Measurements from ENCODE around the gene ZNF892. TPM values are rescaled to one million over a fixed set of nuclear protein-coding genes. Genes with fewer than 3 reads are reported as not detected.

The ZNF892 gene
- total and polyA plus RNA-seq, 2 donors (not counting 1 experiment from before 2014, with no cell fraction given), result 0.67 to 5.5 TPM

- Histone ChIP-seq H3K9ac (ENCODE audit: low read length) (peak within 1 kb of the TSS; percentile 87), H3K36me3 (replicated peaks in 1 of 2; ENCODE audit: control extremely low read depth in 1 of 2, control insufficient read depth in 1 of 2, extremely low read depth in 1 of 2, insufficient read depth in 2 of 2, low read length in 1 of 2) (no peaks in the 10 kb centered on the region), H3K27ac (ENCODE audit: low read length in 2 of 2) (peak within 1 kb of the TSS; percentile 41 to 66), H3K4me2 (replicated peaks; ENCODE audit: low read depth, low read length, poor library complexity, severe bottlenecking) (peak within 1 kb of the TSS; percentile 96), H3K4me3 (ENCODE audit: control extremely low read depth in 1 of 5, extremely low read depth in 1 of 5, insufficient read depth in 1 of 5, low read depth in 2 of 5, low read length in 4 of 5) (peak within 1 kb of the TSS; percentile 51 to 90 (median 71)), H3K79me2 (ENCODE audit: control insufficient read depth, insufficient read depth, low read length) (peaks cover 5% of the 10 kb centered on the region), H3K9me3 (ENCODE audit: control extremely low read depth in 1 of 3, control insufficient read depth in 2 of 3, insufficient read depth in 1 of 3, low read length in 2 of 3) (peaks cover 0 to 11% (median 0%) of the 10 kb centered on the region in 3 donors), H3K27me3 (replicated peaks in 1 of 4; ENCODE audit: control extremely low read depth in 1 of 4, control insufficient read depth in 3 of 4, insufficient read depth in 4 of 4, low read length in 3 of 4) (no peaks in the 10 kb centered on the region), H3K4me1 (ENCODE audit: control insufficient read depth in 2 of 2, insufficient read depth in 2 of 2, low read length in 2 of 2) (peaks cover 11 to 22% of the 10 kb centered on the region in 2 donors), H2AFZ (ENCODE audit: insufficient read depth, low read depth, low read length, poor library complexity, severe bottlenecking) (peak within 1 kb of the TSS; percentile 98), H4K20me1 (ENCODE audit: control insufficient read depth, insufficient read depth, low read length, poor library complexity, severe bottlenecking) (no peaks in the 10 kb centered on the region)
- H3K4me3 Mint-ChIP-seq, result peak within 1 kb of the TSS; percentile 93
- POLR2A ChIA-PET, result interaction anchor here (2.5 kb wide), 1 partner anchor 38 kb away, joined by 16 read pairs; the partner anchor contains the start of gene MRPS5
- intact Hi-C loops (cut with micrococcal nuclease), result loop anchor here (1.0 kb wide), 2 partner anchors 38 to 47 kb away; partner anchors contain the start of gene ZNF892
- CTCF ChIA-PET, result interaction anchor here (1.5 to 2.5 kb wide), 2 partner anchors 38 to 44 kb away, joined by 4 to 16 read pairs; partner anchors contain the start of gene MRPS5
- peak; percentile 94 for ATAC-seq (ENCODE audit: low read depth)
- 12% methylated on average over 51 of the region's 64 CpGs for WGBS (ENCODE audit: insufficient coverage)
- no peaks in the 10 kb centered on the region for H3K27me3 Mint-ChIP-seq
- peak within 1 kb of the TSS; percentile 91 for H3K27ac Mint-ChIP-seq
- no peaks in the 10 kb centered on the region for H3K9me3 Mint-ChIP-seq (ENCODE audit: insufficient read depth)
- H3K4me1 Mint-ChIP-seq, result peaks cover 27% of the 10 kb centered on the region
- DNase-seq, result peak; percentile 85
- no peak for TF ChIP-seq EZH2 (IDR thresholded peaks at IDR 0.05; ENCODE audit: borderline replicate concordance, insufficient read depth, low read depth, low read length, poor library complexity, severe bottlenecking)
- TF ChIP-seq, protein P1, sequence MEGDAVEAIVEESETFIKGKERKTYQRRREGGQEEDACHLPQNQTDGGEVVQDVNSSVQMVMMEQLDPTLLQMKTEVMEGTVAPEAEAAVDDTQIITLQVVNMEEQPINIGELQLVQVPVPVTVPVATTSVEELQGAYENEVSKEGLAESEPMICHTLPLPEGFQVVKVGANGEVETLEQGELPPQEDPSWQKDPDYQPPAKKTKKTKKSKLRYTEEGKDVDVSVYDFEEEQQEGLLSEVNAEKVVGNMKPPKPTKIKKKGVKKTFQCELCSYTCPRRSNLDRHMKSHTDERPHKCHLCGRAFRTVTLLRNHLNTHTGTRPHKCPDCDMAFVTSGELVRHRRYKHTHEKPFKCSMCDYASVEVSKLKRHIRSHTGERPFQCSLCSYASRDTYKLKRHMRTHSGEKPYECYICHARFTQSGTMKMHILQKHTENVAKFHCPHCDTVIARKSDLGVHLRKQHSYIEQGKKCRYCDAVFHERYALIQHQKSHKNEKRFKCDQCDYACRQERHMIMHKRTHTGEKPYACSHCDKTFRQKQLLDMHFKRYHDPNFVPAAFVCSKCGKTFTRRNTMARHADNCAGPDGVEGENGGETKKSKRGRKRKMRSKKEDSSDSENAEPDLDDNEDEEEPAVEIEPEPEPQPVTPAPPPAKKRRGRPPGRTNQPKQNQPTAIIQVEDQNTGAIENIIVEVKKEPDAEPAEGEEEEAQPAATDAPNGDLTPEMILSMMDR (IDR thresholded peaks at IDR 0.05), result no peak
These were observed 47.5 kb upstream of the ZNF892 start, which contains the start of gene ZNF514 for GRCh38 chr2:95159690-95160449. TSS of gene ZNF514 (minus strand) at chr2:95159848. CDS start at chr2:95153253, 6,595 bp downstream.
